HCT116 (cell line): ENCODE measurements around the gene UVSSA. TPM values are rescaled to one million over a fixed set of nuclear protein-coding genes. Genes with fewer than 3 reads are reported as not detected.

Experiments used
- ATAC-seq: fragments of 200-7000 bp; cut with Tn5 transposase; 2 replicates; pipeline ENCODE4 v1.9.1; 2020; ENCODE audit warnings: mild to moderate bottlenecking, moderate library complexity
- BruUV-seq: library from RNA; stranded (reverse); fragments of 400-500 nt; replicated peaks from 2 replicates; lab custom pipeline; 2021; lab: Mats Ljungman, UMichigan
- CTCF ChIA-PET: fragments of 300-600 bp; sonication (Branson Sonifier 250); formaldehyde crosslinking; loops from one replicate; lab custom pipeline; 2021; ENCODE audit warnings: antibody characterized with exemption; lab: Charles Lee
- POLR2A ChIA-PET: fragments of 300-600, 350-600 bp; sonication (Branson Sonifier 250); formaldehyde crosslinking; loops from one replicate; lab custom pipeline; 2021; ENCODE audit warnings: antibody characterized with exemption; lab: Charles Lee
- RAD21 ChIA-PET, 2 experiments: fragments of 300-600 bp; sonication (Branson Sonifier 250); formaldehyde crosslinking; loops; one replicate each; lab custom pipeline; 2023; ENCODE audit warnings: low total read pairs in 2 of 2; ENCODE audit not compliant: uncharacterized antibody in 2 of 2, unreplicated experiment in 2 of 2, low non-redundant PET in 1 of 2; lab: Charles Lee
- DNase-seq: peaks from one replicate; pipeline ENCODE4 v3.0.0-alpha.2; 2010; ENCODE audit warnings: low read depth, low spot score
- H2AFZ ChIP-seq: fragments of 200-600 bp; shearing (Covaris generic), sonication (generic); 2 replicates; pipeline ENCODE4 v1.6.1; 2017; ENCODE audit warnings: low read depth, mixed run types, mixed read lengths, antibody characterized with exemption, low read length; ENCODE audit not compliant: poor library complexity, severe bottlenecking
- H3K27ac ChIP-seq: 2 replicates; pipeline ENCODE4 v1.5.1; 2012; ENCODE audit warnings: low read depth, low read length
- H3K27me3 ChIP-seq: fragments of 200-600 bp; sonication (generic); 2 replicates; pipeline ENCODE4 v1.6.1; 2016; ENCODE audit warnings: mixed run types, low read length, mixed read lengths; ENCODE audit not compliant: insufficient read depth
- H3K36me3 ChIP-seq, 2 experiments: fragments of 200-500 bp in 1 of 2; fragments of 200-600 bp in 1 of 2; sonication (Bioruptor generic) in 1 of 2; sonication (generic) in 1 of 2; 2 replicates each; pipeline versions ENCODE4 v1.5.1 to v1.6.1; 2014 to 2016; ENCODE audit warnings: low read length in 2 of 2, inconsistent platforms in 1 of 2, mixed read lengths in 1 of 2, mixed run types in 1 of 2; ENCODE audit not compliant: insufficient read depth in 2 of 2, control insufficient read depth in 1 of 2
- H3K4me1 ChIP-seq, 2 experiments: fragments of 200-600 bp in 1 of 2; sonication (generic) in 1 of 2; 2 replicates each; pipeline versions ENCODE4 v1.5.1 to v1.6.1; 2012 to 2017; ENCODE audit warnings: low read length in 2 of 2, inconsistent platforms in 1 of 2, mild to moderate bottlenecking in 1 of 2, mixed read lengths in 1 of 2, mixed run types in 1 of 2, moderate library complexity in 1 of 2; ENCODE audit not compliant: insufficient read depth in 2 of 2, control insufficient read depth in 1 of 2
- H3K4me2 ChIP-seq: fragments of 200-600 bp; sonication (generic); 2 replicates; pipeline ENCODE4 v1.6.1; 2017; ENCODE audit warnings: mixed run types, low read length, mixed read lengths
- H3K4me3 ChIP-seq, 2 experiments: fragments of 200-600 bp in 1 of 2; sonication (generic) in 1 of 2; replicated peaks in 1 of 2; 2 replicates each; pipeline ENCODE4 v1.5.1; 2011 to 2016; ENCODE audit warnings: low read length in 2 of 2, control low read depth in 1 of 2, low read depth in 1 of 2, mild to moderate bottlenecking in 1 of 2, mixed read lengths in 1 of 2, mixed run types in 1 of 2
- H3K79me2 ChIP-seq: fragments of 200-600 bp; sonication (generic); 2 replicates; pipeline ENCODE4 v1.6.1; 2017; ENCODE audit warnings: mild to moderate bottlenecking, mixed run types, low read length, moderate library complexity, mixed read lengths; ENCODE audit not compliant: insufficient read depth
- H3K9ac ChIP-seq: fragments of 200-600 bp; sonication (generic); 2 replicates; pipeline ENCODE4 v1.6.1; 2016; ENCODE audit warnings: low read length, mixed read lengths
- H3K9me2 ChIP-seq: fragments of 200-600 bp; sonication (generic), shearing (Covaris generic); 2 replicates; pipeline ENCODE4 v1.6.1; 2017; ENCODE audit warnings: mixed run types, mild to moderate bottlenecking, moderate library complexity; ENCODE audit not compliant: insufficient read depth
- H3K9me3 ChIP-seq, 2 experiments: fragments of 200-500 bp in 1 of 2; fragments of 200-600 bp in 1 of 2; sonication (Bioruptor generic) in 1 of 2; sonication (generic) in 1 of 2; 2 replicates each; pipeline ENCODE4 v1.6.1; 2014 to 2017; ENCODE audit warnings: low read length in 2 of 2, mixed read lengths in 2 of 2, inconsistent platforms in 1 of 2, low read depth in 1 of 2, mild to moderate bottlenecking in 1 of 2, mixed run types in 1 of 2, moderate library complexity in 1 of 2; ENCODE audit not compliant: control insufficient read depth in 1 of 2, insufficient read depth in 1 of 2
- H4K20me1 ChIP-seq: fragments of 200-600 bp; sonication (generic), shearing (Covaris generic); 2 replicates; pipeline ENCODE4 v1.6.1; 2017; ENCODE audit warnings: mixed run types, mild to moderate bottlenecking, moderate library complexity; ENCODE audit not compliant: insufficient read depth
- CEBPB ChIP-seq: IDR thresholded peaks from 2 replicates; pipeline ENCODE4 v1.6.1; 2012; ENCODE audit warnings: low read depth
- CTCF ChIP-seq, 3 experiments: fragments of 200-600 bp in 1 of 3; sonication (generic) in 1 of 3; IDR thresholded peaks in 2 of 3; conservative IDR thresholded peaks in 1 of 3; 2 replicates each; pipeline ENCODE4 v1.5.1; 2012 to 2017; ENCODE audit warnings: low read depth in 2 of 3, low read length in 2 of 3, antibody characterized with exemption in 1 of 3, borderline replicate concordance in 1 of 3, control low read depth in 1 of 3, mild to moderate bottlenecking in 1 of 3, mixed read lengths in 1 of 3, mixed run types in 1 of 3, moderate library complexity in 1 of 3; ENCODE audit not compliant: insufficient read depth in 1 of 3
- EGR1 ChIP-seq: IDR thresholded peaks from 2 replicates; pipeline ENCODE4 v1.6.1; 2012; ENCODE audit warnings: low read depth
- ELF1 ChIP-seq: IDR thresholded peaks from 2 replicates; pipeline ENCODE4 v1.6.1; 2012; ENCODE audit warnings: low read depth, borderline replicate concordance
- RAD21 ChIP-seq: IDR thresholded peaks from 2 replicates; pipeline ENCODE4 v1.6.1; 2012; ENCODE audit warnings: low read depth, mild to moderate bottlenecking
- REST ChIP-seq: IDR thresholded peaks from 2 replicates; pipeline ENCODE4 v1.6.1; 2012; ENCODE audit warnings: low read depth
- SIN3A ChIP-seq: IDR thresholded peaks from 2 replicates; pipeline ENCODE4 v1.6.1; 2012; ENCODE audit warnings: low read depth
- TCF7L2 ChIP-seq: IDR thresholded peaks from 2 replicates; pipeline ENCODE4 v1.7.0; 2011; ENCODE audit warnings: borderline replicate concordance, inconsistent platforms; ENCODE audit not compliant: insufficient read depth, insufficient read length; ENCODE audit errors: extremely low read depth
- ZBTB33 ChIP-seq: IDR thresholded peaks from 2 replicates; pipeline ENCODE4 v1.6.1; 2011; ENCODE audit warnings: mild to moderate bottlenecking, low read length, moderate library complexity; ENCODE audit not compliant: insufficient replicate concordance; ENCODE audit errors: extremely low read depth
- ZNF274 ChIP-seq: fragments of 200-500 bp; sonication (Bioruptor generic); IDR thresholded peaks from 2 replicates; pipeline ENCODE4 v1.6.1; 2014; ENCODE audit warnings: mild to moderate bottlenecking, low read depth, low read length, inconsistent platforms
- intact Hi-C: fragments of 100-400 bp; cut with micrococcal nuclease; formaldehyde crosslinking; loops from 2 replicates; pipeline ENCODE4 v1.10.0; 2022
- total RNA-seq: library from RNA; stranded (reverse); gene quantifications from one replicate; pipeline ENCODE4 v1.2.1, GENCODE V29; 2021; ENCODE audit not compliant: unreplicated experiment

The UVSSA gene
- total RNA-seq, 1 experiment from 2014 or later: 30.5 TPM

- DNase-seq (no peak), ATAC-seq (no peak)
- RAD21 ChIA-PET: no interaction called here
- intact Hi-C loops: no loop called here
- Histone ChIP-seq H2AFZ (no peak overlapping the region), H3K27ac (no peak overlapping the region), H3K4me2 (no peak overlapping the region), H3K9ac (no peak overlapping the region), H3K79me2 (no peaks in the 10 kb centered on the region), H3K27me3 (0 out of 2 replicates have a peak, but pooled peaks cover 7% of the 10 kb centered on the region), H3K36me3 (no peaks in the 10 kb centered on the region), H4K20me1 (no peaks in the 10 kb centered on the region), H3K4me1 (no peaks in the 10 kb centered on the region), H3K9me3 (no peaks in the 10 kb centered on the region), H3K4me3 (no peak overlapping the region), H3K9me2 (no peaks in the 10 kb centered on the region)
- BruUV-seq: no TSS peak
- CTCF ChIA-PET: no interaction called here
- POLR2A ChIA-PET: no interaction called here
- no peak for TF ChIP-seq CEBPB
- TF ChIP-seq TCF7L2: no peak
- no peak for TF ChIP-seq CTCF (IDR thresholded peaks at IDR 0.05 in 2 of 3, conservative IDR thresholded peaks at IDR 0.05 in 1 of 3; ENCODE audit: borderline replicate concordance in 1 of 3, insufficient read depth in 1 of 3, low read depth in 2 of 3, low read length in 2 of 3)
- TF ChIP-seq REST: no peak
- no peak for TF ChIP-seq ZBTB33
- no peak for TF ChIP-seq SIN3A
- no peak for TF ChIP-seq RAD21
- TF ChIP-seq ZNF274: no peak
- no peak for TF ChIP-seq ELF1
- no peak for TF ChIP-seq EGR1
These were observed 69.3 kb downstream of the UVSSA start for GRCh38 chr4:1416051-1416947.
